IMR-90 (cell line): ENCODE results near the gene MEGF6. TPM values are rescaled to one million over a fixed set of nuclear protein-coding genes. Genes with fewer than 3 reads are reported as not detected.

ENCODE experiments used
- ATAC-seq: fragments of 200-7000 bp; cut with Tn5 transposase; 2 replicates; pipeline ENCODE4 v1.9.1; 2020; ENCODE audit warnings: low read depth, mild to moderate bottlenecking, moderate library complexity
- BruUV-seq: library from RNA; stranded (reverse); fragments of 400-500 nt; replicated peaks from 2 replicates; lab custom pipeline; 2021; lab: Mats Ljungman, UMichigan
- CTCF ChIA-PET: fragments of 300-600 bp; formaldehyde crosslinking; extraction: SDS; loops from one replicate; lab custom pipeline; 2021; ENCODE audit warnings: antibody characterized with exemption; lab: Yijun Ruan, JAX
- POLR2A ChIA-PET: fragments of 300-600 bp; sonication (Branson Sonifier 250); formaldehyde crosslinking; loops from one replicate; lab custom pipeline; 2022; ENCODE audit warnings: antibody characterized with exemption; ENCODE audit not compliant: unreplicated experiment; lab: Charles Lee
- DNase-seq: peaks from one replicate; pipeline ENCODE4 v3.0.0; 2013
- H2AFZ ChIP-seq: replicated peaks from 2 replicates; pipeline ENCODE3; 2013; ENCODE audit warnings: low read length, mild to moderate bottlenecking; ENCODE audit not compliant: poor library complexity
- H2AK5ac ChIP-seq: 2 replicates; pipeline ENCODE4 v1.6.1; 2013; ENCODE audit warnings: low read depth, low read length, inconsistent platforms
- H2AK9ac ChIP-seq: replicated peaks from 2 replicates; pipeline ENCODE3; 2013; ENCODE audit warnings: mild to moderate bottlenecking, low read depth, low read length, moderate library complexity; ENCODE audit not compliant: poor library complexity
- H2BK120ac ChIP-seq: 2 replicates; pipeline ENCODE4 v1.6.1; 2013; ENCODE audit warnings: low read depth, low read length, inconsistent platforms
- H2BK15ac ChIP-seq: 3 replicates; pipeline ENCODE4 v1.6.1; 2013; ENCODE audit warnings: low read depth, low read length, inconsistent platforms
- H2BK20ac ChIP-seq: 2 replicates; pipeline ENCODE4 v1.6.1; 2013; ENCODE audit warnings: low read depth, mild to moderate bottlenecking, inconsistent platforms, low read length, moderate library complexity
- H2BK5ac ChIP-seq: 2 replicates; pipeline ENCODE4 v1.6.1; 2013; ENCODE audit warnings: mild to moderate bottlenecking, low read depth, low read length, inconsistent platforms; ENCODE audit not compliant: poor library complexity, severe bottlenecking
- H3K14ac ChIP-seq: replicated peaks from 2 replicates; pipeline ENCODE4 v1.6.1; 2013; ENCODE audit warnings: low read depth, low read length, inconsistent platforms
- H3K18ac ChIP-seq: 2 replicates; pipeline ENCODE4 v1.6.1; 2013; ENCODE audit warnings: low read depth, low read length, control low read depth
- H3K23ac ChIP-seq: 2 replicates; pipeline ENCODE4 v1.6.1; 2013; ENCODE audit warnings: low read depth, low read length, inconsistent platforms
- H3K27ac ChIP-seq: 2 replicates; pipeline ENCODE4 v1.5.1; 2013; ENCODE audit warnings: mild to moderate bottlenecking, control low read depth, low read length; ENCODE audit not compliant: insufficient read depth
- H3K27me3 ChIP-seq: 2 replicates; pipeline ENCODE4 v1.6.1; 2013; ENCODE audit warnings: low read length; ENCODE audit not compliant: control insufficient read depth, insufficient read depth
- H3K36me3 ChIP-seq: 2 replicates; pipeline ENCODE4 v1.6.1; 2013; ENCODE audit warnings: low read length, mixed read lengths; ENCODE audit not compliant: control insufficient read depth, insufficient read depth
- H3K4ac ChIP-seq: 2 replicates; pipeline ENCODE4 v1.6.1; 2013; ENCODE audit warnings: low read depth, low read length, inconsistent platforms
- H3K4me1 ChIP-seq: 2 replicates; pipeline ENCODE4 v1.6.1; 2013; ENCODE audit warnings: low read length, mixed read lengths; ENCODE audit not compliant: control insufficient read depth, insufficient read depth
- H3K4me2 ChIP-seq: 2 replicates; pipeline ENCODE4 v1.6.1; 2013; ENCODE audit warnings: low read depth, mild to moderate bottlenecking, control low read depth, low read length, moderate library complexity
- H3K4me3 ChIP-seq: 2 replicates; pipeline ENCODE4 v1.5.1; 2013; ENCODE audit warnings: low read depth, mild to moderate bottlenecking, control low read depth, low read length, moderate library complexity; ENCODE audit not compliant: insufficient read depth
- H3K56ac ChIP-seq: 2 replicates; pipeline ENCODE4 v1.6.1; 2013; ENCODE audit warnings: low read length, inconsistent platforms; ENCODE audit not compliant: insufficient read depth; ENCODE audit errors: extremely low read depth
- H3K79me1 ChIP-seq, 2 experiments: 2 replicates each; pipeline ENCODE4 v1.6.1; 2013; ENCODE audit warnings: low read length in 2 of 2, inconsistent platforms in 1 of 2, low read depth in 1 of 2
- H3K9ac ChIP-seq: 2 replicates; pipeline ENCODE4 v1.6.1; 2013; ENCODE audit warnings: low read depth, low read length, control low read depth
- H3K9me1 ChIP-seq: 2 replicates; pipeline ENCODE4 v1.6.1; 2013; ENCODE audit warnings: low read length, inconsistent platforms; ENCODE audit not compliant: insufficient read depth
- H3K9me3 ChIP-seq: 2 replicates; pipeline ENCODE4 v1.6.1; 2013; ENCODE audit warnings: low read length; ENCODE audit not compliant: control insufficient read depth, insufficient read depth
- H4K20me1 ChIP-seq: 2 replicates; pipeline ENCODE4 v1.6.1; 2013; ENCODE audit warnings: low read length, inconsistent platforms; ENCODE audit not compliant: insufficient read depth
- H4K5ac ChIP-seq: 2 replicates; pipeline ENCODE4 v1.6.1; 2013; ENCODE audit warnings: mild to moderate bottlenecking, low read depth, low read length, control low read depth
- H4K8ac ChIP-seq, 2 experiments: 2 replicates each; pipeline ENCODE4 v1.6.1; 2013; ENCODE audit warnings: low read depth in 2 of 2, low read length in 2 of 2, control low read depth in 1 of 2, inconsistent platforms in 1 of 2
- H4K91ac ChIP-seq: 2 replicates; pipeline ENCODE4 v1.6.1; 2013; ENCODE audit warnings: low read depth, low read length, inconsistent platforms; ENCODE audit not compliant: insufficient read depth
- BHLHE40 ChIP-seq: fragments of 150-350 bp; IDR thresholded peaks from 2 replicates; pipeline ENCODE4 v1.6.1; 2016; ENCODE audit warnings: mild to moderate bottlenecking, low read depth, low read length
- CEBPB ChIP-seq: IDR thresholded peaks from 2 replicates; pipeline ENCODE4 v1.6.1; 2012; ENCODE audit warnings: low read depth, low read length, improper control_type of control experiment
- CHD1 ChIP-seq: IDR thresholded peaks from 2 replicates; pipeline ENCODE4 v1.6.1; 2012; ENCODE audit warnings: low read depth, low read length, improper control_type of control experiment
- CTCF ChIP-seq: conservative IDR thresholded peaks from 2 replicates; pipeline ENCODE4 v1.5.1; 2012; ENCODE audit warnings: mild to moderate bottlenecking, low read depth, low read length, improper control_type of control experiment
- ELK1 ChIP-seq: fragments of 150-350 bp; IDR thresholded peaks from 2 replicates; pipeline ENCODE4 v1.6.1; 2016; ENCODE audit warnings: low read depth, mild to moderate bottlenecking, low read length, moderate library complexity, borderline replicate concordance
- FOS ChIP-seq: fragments of 150-350 bp; IDR thresholded peaks from 2 replicates; pipeline ENCODE4 v1.6.1; 2016; ENCODE audit warnings: low read depth, low read length
- MAFK ChIP-seq: IDR thresholded peaks from 2 replicates; pipeline ENCODE4 v1.6.1; 2012; ENCODE audit warnings: low read depth, low read length, improper control_type of control experiment
- MAZ ChIP-seq: IDR thresholded peaks from 2 replicates; pipeline ENCODE4 v1.6.1; 2012; ENCODE audit warnings: low read depth, mild to moderate bottlenecking, low read length, improper control_type of control experiment, moderate library complexity, borderline replicate concordance
- MXI1 ChIP-seq: IDR thresholded peaks from 2 replicates; pipeline ENCODE4 v1.6.1; 2012; ENCODE audit warnings: low read depth, mild to moderate bottlenecking, low read length, moderate library complexity, borderline replicate concordance
- NFE2L2 ChIP-seq: fragments of 150-350 bp; IDR thresholded peaks from 2 replicates; pipeline ENCODE4 v1.6.1; 2016; ENCODE audit warnings: low read depth, mild to moderate bottlenecking, low read length
- POLR2A ChIP-seq: IDR thresholded peaks from 2 replicates; pipeline ENCODE4 v1.6.1; 2012; ENCODE audit warnings: mild to moderate bottlenecking, low read depth, low read length
- RCOR1 ChIP-seq: IDR thresholded peaks from 2 replicates; pipeline ENCODE4 v1.6.1; 2012; ENCODE audit warnings: mild to moderate bottlenecking, low read length, improper control_type of control experiment; ENCODE audit not compliant: insufficient replicate concordance
- RFX5 ChIP-seq: IDR thresholded peaks from 2 replicates; pipeline ENCODE4 v1.8.0; 2012; ENCODE audit warnings: low read depth, mild to moderate bottlenecking, low read length, moderate library complexity
- SMC3 ChIP-seq: fragments of 150-350 bp; IDR thresholded peaks from 2 replicates; pipeline ENCODE4 v1.6.1; 2016; ENCODE audit warnings: low read depth, mild to moderate bottlenecking, antibody characterized with exemption, low read length, moderate library complexity
- USF2 ChIP-seq: fragments of 150-350 bp; IDR thresholded peaks from 2 replicates; pipeline ENCODE4 v1.6.1; 2017; ENCODE audit warnings: mild to moderate bottlenecking, antibody characterized with exemption, low read length, low read depth
- WGBS, 2 experiments: methylation state at CpG; one replicate each; pipeline versions ENCODE4 v1.1.5 to v1.1.7; 2013; ENCODE audit warnings: missing lambda C conversion rate in 2 of 2; ENCODE audit not compliant: insufficient read length in 1 of 2; ENCODE audit errors: extremely low coverage in 2 of 2; 5-methylcytosine and 5-hydroxymethylcytosine counted together
- dilution Hi-C: fragments of 300-500 bp; cut with HindIII; formaldehyde crosslinking; loops from one replicate; pipeline ENCODE4 v1.14.3; 2018; ENCODE audit warnings: low sequenced_read_pairs; ENCODE audit not compliant: unreplicated experiment
- in situ Hi-C: fragments of 300-500 bp; cut with MboI; formaldehyde crosslinking; loops from 3 replicates; pipeline ENCODE4 v1.14.3; 2019; ENCODE audit warnings: low sequenced_read_pairs, inconsistent platforms, mixed read lengths
- intact Hi-C: fragments of 100-400 bp; cut with micrococcal nuclease; formaldehyde crosslinking; loops from 2 replicates; pipeline ENCODE4 v1.10.0; 2022
- polyA plus RNA-seq, 3 experiments: library from polyadenylated mRNA; depleted of rRNA; stranded (reverse); fragments of >200 nt; gene quantifications; 2 replicates each; pipeline ENCODE4 v1.2.3, GENCODE V29; 2012; ENCODE audit warnings: low replicate concordance in 1 of 3
- total RNA-seq: library from RNA; depleted of rRNA; stranded (reverse); fragments of >200 nt; gene quantifications from 2 replicates; pipeline ENCODE4 v1.2.3, GENCODE V29; 2012

MEGF6 gene
- total and polyA plus RNA-seq, 2 of the 4 experiments (the other 2 are of a cell fraction), result 0.72 to 4.1 TPM

- Histone ChIP-seq H4K91ac (no peak overlapping the region), H2BK20ac (no peak overlapping the region), H2BK15ac (no peak overlapping the region), H4K20me1 (no peaks in the 10 kb centered on the region), H2AK9ac (no peak overlapping the region), H4K8ac (no peak overlapping the region), H2AFZ (no peak overlapping the region), H3K79me1 (no peaks in the 10 kb centered on the region), H2BK5ac (no peak overlapping the region), H2AK5ac (no peak overlapping the region), H3K36me3 (no peaks in the 10 kb centered on the region), H3K4ac (no peak overlapping the region), H3K9me3 (0 out of 2 replicates have a peak, but pooled peaks cover 2% of the 10 kb centered on the region), H2BK120ac (no peak overlapping the region), H3K9ac (no peak overlapping the region), H3K23ac (no peak overlapping the region), H3K14ac (no peak overlapping the region), H3K4me1 (no peaks in the 10 kb centered on the region), H3K18ac (no peak overlapping the region), H3K56ac (no peak overlapping the region), H4K5ac (no peak overlapping the region), H3K27ac (no peak overlapping the region), H3K27me3 (peaks cover 34% of the 10 kb centered on the region), H3K4me3 (no peak overlapping the region), H3K4me2 (no peak overlapping the region), H3K9me1 (no peaks in the 10 kb centered on the region)
- no TSS peak for BruUV-seq
- DNase-seq (no peak), ATAC-seq (no peak)
- ChIA-PET POLR2A (no interaction called here), CTCF (no interaction called here)
- intact Hi-C loops, result no loop called here
- TF ChIP-seq CEBPB, result no peak
- no peak for TF ChIP-seq SMC3
- TF ChIP-seq BHLHE40, result no peak
- no peak for TF ChIP-seq MXI1
- no peak for TF ChIP-seq RCOR1
- TF ChIP-seq FOS, result no peak
- TF ChIP-seq NFE2L2, result no peak
- TF ChIP-seq MAFK, result no peak
- TF ChIP-seq CTCF, result no peak
- no peak for TF ChIP-seq MAZ
- TF ChIP-seq ELK1, result no peak
- no peak for TF ChIP-seq RFX5
- TF ChIP-seq USF2, result no peak
- no peak for TF ChIP-seq CHD1
- TF ChIP-seq POLR2A, result no peak
- in situ Hi-C loops, result no loop called here
- dilution Hi-C loops, result no loop called here
- WGBS, 2 experiments, result 20% methylated on average over 2 of the region's 10 CpGs; no CpG with 5 or more reads in 1 of the 2 experiments
Observed at GRCh38 chr1:3440300-3440681, 171.0 kb downstream of the MEGF6 start.
